Aorta (tissue), 5 donors: ENCODE results near the gene ZNF217. TPM values are rescaled to one million over a fixed set of nuclear protein-coding genes. Genes with fewer than 3 reads are reported as not detected.

Source experiments
- ATAC-seq: fragments of 200-7000 bp; cut with Tn5 transposase; one replicate; pipeline ENCODE4 v1.9.1; 2022; ENCODE audit warnings: moderate library complexity; ENCODE audit not compliant: low FRiP score
- DNase-seq, 2 donors: peaks; one replicate each; pipeline ENCODE4 v3.0.0-alpha.2; 2020
- H3K27ac ChIP-seq, 2 donors: one replicate each; pipeline ENCODE4 v1.5.1; 2013; ENCODE audit warnings: low read length in 2 of 2, mild to moderate bottlenecking in 2 of 2, moderate library complexity in 2 of 2, control low read depth in 1 of 2, inconsistent platforms in 1 of 2, low read depth in 1 of 2
- H3K27me3 ChIP-seq, 2 donors: one replicate each; pipeline ENCODE4 v1.6.1; 2013; ENCODE audit warnings: control low read depth in 1 of 2, low read length in 1 of 2, mild to moderate bottlenecking in 1 of 2, moderate library complexity in 1 of 2; ENCODE audit not compliant: insufficient read depth in 2 of 2, control insufficient read depth in 1 of 2
- H3K36me3 ChIP-seq, 2 donors: one replicate each; pipeline ENCODE4 v1.6.1; 2013; ENCODE audit warnings: control low read depth in 1 of 2, low read length in 1 of 2, mild to moderate bottlenecking in 1 of 2; ENCODE audit not compliant: insufficient read depth in 2 of 2, control insufficient read depth in 1 of 2
- H3K4me1 ChIP-seq, 2 donors: one replicate each; pipeline ENCODE4 v1.6.1; 2013; ENCODE audit warnings: low read length in 2 of 2, control low read depth in 1 of 2, mild to moderate bottlenecking in 1 of 2, moderate library complexity in 1 of 2; ENCODE audit not compliant: insufficient read depth in 2 of 2, control insufficient read depth in 1 of 2
- H3K4me3 ChIP-seq, 2 donors: one replicate each; pipeline ENCODE4 v1.5.1; 2013; ENCODE audit warnings: low read length in 2 of 2, control low read depth in 1 of 2, mild to moderate bottlenecking in 1 of 2
- H3K9me3 ChIP-seq: one replicate; pipeline ENCODE4 v1.6.1; 2013; ENCODE audit warnings: mild to moderate bottlenecking, low read length; ENCODE audit not compliant: control insufficient read depth
- WGBS, 2 donors: extraction: QIAGEN DNeasy Blood & Tissue Kit; methylation state at CpG; one replicate each; pipeline ENCODE4 v1.1.7; 2013; 5-methylcytosine and 5-hydroxymethylcytosine counted together
- intact Hi-C, 2 donors: fragments of 100-400 bp; cut with DNase I; formaldehyde crosslinking; loops; one replicate each; pipeline versions ENCODE4 v1.14.2 to v1.15.0; 2022
- polyA plus RNA-seq, 2 donors: library from polyadenylated mRNA; stranded (reverse); fragments of 200-250 nt; gene quantifications; one replicate each; pipeline ENCODE4 v1.2.3, GENCODE V29; 2013
- total RNA-seq, 2 donors: library from RNA; stranded (reverse); fragmentation: NEBNext Ultra II Directional; extraction: Animal tissue kit (Norgen Biotek cat#: 25700); gene quantifications; one replicate each; pipeline ENCODE4 v1.2.1, GENCODE V29; 2021
- donor health status: healthy with polysubstance abuse.
- donor health status: Bipolar disorder and iron deficiency.
- donor health status: DM: no; HTN: no; CAD: no.
- donor health status: DM: no; HTN: no; CAD: no.
- donor health status: DM: yes; HTN: yes; CAD: no.

The ZNF217 gene
- total and polyA plus RNA-seq, 4 donors: 3.4 to 30.9 (median 15.3) TPM

- intact Hi-C loops: loop anchor here (5.0 to 10.0 kb wide), 8 partner anchors 198 to 628 kb away; partner anchors contain the start of gene PFDN4 (in 1 of the 2)
- Histone ChIP-seq H3K4me1 (no peaks in the 10 kb centered on the region), H3K4me3 (no peak overlapping the region), H3K9me3 (no peaks in the 10 kb centered on the region), H3K27ac (no peak overlapping the region), H3K36me3 (peaks cover 3 to 5% of the 10 kb centered on the region in 2 donors), H3K27me3 (no peaks in the 10 kb centered on the region)
- DNase-seq: no peak
- ATAC-seq: no peak
- WGBS, 2 donors: 92 to 94% methylated on average over 12 of the region's 12 CpGs
These were observed 16.9 kb downstream of the ZNF217 start for GRCh38 chr20:53576586-53577318.

GRCh38 chr20:53576195-53576580, 17.5 kb downstream of the ZNF217 start:
- WGBS, 2 donors: 93 to 97% methylated on average over 12 of the region's 12 CpGs
- H3K4me3 ChIP-seq: no peak overlapping the region
- H3K9me3 ChIP-seq: no peaks in the 10 kb centered on the region
- H3K27ac ChIP-seq: no peak overlapping the region
- ATAC-seq (no peak), DNase-seq (no peak)
- no peaks in the 10 kb centered on the region for H3K4me1 ChIP-seq
- peaks cover 0 to 5% of the 10 kb centered on the region in 2 donors for H3K36me3 ChIP-seq
- intact Hi-C loops: loop anchor here (5.0 to 10.0 kb wide), 8 partner anchors 199 to 629 kb away; partner anchors contain the start of gene PFDN4 (in 1 of the 2)
- H3K27me3 ChIP-seq: no peaks in the 10 kb centered on the region

GRCh38 chr20:53575481-53576194, 18.0 kb downstream of the ZNF217 start:
- Histone ChIP-seq H3K4me1 (no peaks in the 10 kb centered on the region), H3K9me3 (no peaks in the 10 kb centered on the region), H3K4me3 (no peak overlapping the region), H3K36me3 (peaks cover 0 to 5% of the 10 kb centered on the region in 2 donors), H3K27me3 (no peaks in the 10 kb centered on the region), H3K27ac (no peak overlapping the region)
- WGBS, 2 donors: 88% methylated on average over 23 of the region's 23 CpGs
- no peak for ATAC-seq
- no peak for DNase-seq
- intact Hi-C loops: loop anchor here (5.0 to 10.0 kb wide), 8 partner anchors 199 to 629 kb away; partner anchors contain the start of gene PFDN4 (in 1 of the 2)

- ATAC-seq (no peak), DNase-seq (no peak)
- Histone ChIP-seq H3K4me1 (no peaks in the 10 kb centered on the region), H3K36me3 (peaks cover 0 to 5% of the 10 kb centered on the region in 2 donors), H3K9me3 (no peaks in the 10 kb centered on the region), H3K27me3 (no peaks in the 10 kb centered on the region), H3K27ac (no peak overlapping the region), H3K4me3 (no peak overlapping the region)
- 92 to 95% methylated on average over 6 of the region's 6 CpGs for WGBS, 2 donors
- intact Hi-C loops: loop anchor here (5.0 to 10.0 kb wide), 8 partner anchors 200 to 630 kb away; partner anchors contain the start of gene PFDN4 (in 1 of the 2)
These were observed 18.8 kb downstream of the ZNF217 start for GRCh38 chr20:53574819-53575218.

- intact Hi-C loops: loop anchor here (10.0 kb wide), 3 partner anchors 200 to 630 kb away; partner anchors contain the start of gene PFDN4 (in 1 of the 2)
- peaks cover 0 to 5% of the 10 kb centered on the region in 2 donors for H3K36me3 ChIP-seq
- H3K4me3 ChIP-seq: no peak overlapping the region
- no peaks in the 10 kb centered on the region for H3K9me3 ChIP-seq
- ATAC-seq (no peak), DNase-seq (no peak)
- no peaks in the 10 kb centered on the region for H3K27me3 ChIP-seq
- no peaks in the 10 kb centered on the region for H3K4me1 ChIP-seq
- H3K27ac ChIP-seq: no peak overlapping the region
- 95% methylated on average over 14 of the region's 14 CpGs for WGBS, 2 donors
These were observed 19.3 kb downstream of the ZNF217 start for GRCh38 chr20:53574259-53574789.

- Histone ChIP-seq H3K4me1 (no peaks in the 10 kb centered on the region), H3K27ac (no peak overlapping the region), H3K4me3 (no peak overlapping the region), H3K27me3 (no peaks in the 10 kb centered on the region), H3K36me3 (peaks cover 0 to 5% of the 10 kb centered on the region in 2 donors), H3K9me3 (no peaks in the 10 kb centered on the region)
- 95 to 96% methylated on average over 10 of the region's 10 CpGs for WGBS, 2 donors
- DNase-seq (no peak), ATAC-seq (no peak)
- intact Hi-C loops: loop anchor here (10.0 kb wide), 3 partner anchors 203 to 633 kb away; partner anchors contain the start of gene PFDN4 (in 1 of the 2)
These were observed 21.9 kb downstream of the ZNF217 start for GRCh38 chr20:53571555-53572286.

GRCh38 chr20:53570446-53571276, 23.0 kb downstream of the ZNF217 start:
- intact Hi-C loops: loop anchor here (10.0 kb wide), 3 partner anchors 204 to 634 kb away; partner anchors contain the start of gene PFDN4 (in 1 of the 2)
- H3K9me3 ChIP-seq: no peaks in the 10 kb centered on the region
- no peaks in the 10 kb centered on the region for H3K4me1 ChIP-seq
- no peaks in the 10 kb centered on the region for H3K27me3 ChIP-seq
- WGBS, 2 donors: 39 to 54% methylated on average over 12 of the region's 12 CpGs
- no peak for ATAC-seq
- peaks cover 0 to under 1% of the 10 kb centered on the region in 2 donors for H3K36me3 ChIP-seq
- no peak for DNase-seq
- H3K27ac ChIP-seq: no peak overlapping the region
- H3K4me3 ChIP-seq: no peak overlapping the region
